MCF 10A (cell line): ENCODE results near the gene FURIN. TPM values are rescaled to one million over a fixed set of nuclear protein-coding genes. Genes with fewer than 3 reads are reported as not detected.

Source experiments
- BruUV-seq: library from RNA; stranded (reverse); fragments of 400-500 nt; replicated peaks from 2 replicates; lab custom pipeline; 2021; lab: Mats Ljungman, UMichigan
- CTCF ChIA-PET: fragments of 300-600 bp; sonication (Branson Sonifier 250); formaldehyde crosslinking; extraction: SDS; loops from one replicate; lab custom pipeline; 2021; ENCODE audit warnings: antibody characterized with exemption, inconsistent platforms; lab: Yijun Ruan, JAX
- POLR2A ChIA-PET: fragments of 300-600, 350-650 bp; sonication (Branson Sonifier 250); formaldehyde crosslinking; extraction: SDS; loops from one replicate; lab custom pipeline; 2020; ENCODE audit warnings: antibody characterized with exemption, inconsistent platforms; lab: Yijun Ruan, JAX
- DNase-seq: peaks from one replicate; pipeline ENCODE4 v3.0.0-alpha.2; 2018; ENCODE audit not compliant: unreplicated experiment
- H3K27ac Mint-ChIP-seq: one replicate; pipeline ENCODE4 v1.8.0; 2022; ENCODE audit warnings: mild to moderate bottlenecking, low read depth, mixed read lengths; ENCODE audit not compliant: unreplicated experiment
- H3K27me3 Mint-ChIP-seq: one replicate; pipeline ENCODE4 v1.8.0; 2022; ENCODE audit warnings: mixed read lengths; ENCODE audit not compliant: insufficient read depth, unreplicated experiment
- H3K36me3 Mint-ChIP-seq: one replicate; pipeline ENCODE4 v1.8.0; 2022; ENCODE audit warnings: mild to moderate bottlenecking, moderate library complexity, mixed read lengths; ENCODE audit not compliant: insufficient read depth, unreplicated experiment
- H3K4me1 Mint-ChIP-seq: one replicate; pipeline ENCODE4 v1.8.0; 2022; ENCODE audit warnings: mixed read lengths; ENCODE audit not compliant: insufficient read depth, unreplicated experiment
- H3K4me3 Mint-ChIP-seq: one replicate; pipeline ENCODE4 v1.8.0; 2022; ENCODE audit warnings: mild to moderate bottlenecking, moderate library complexity, mixed read lengths; ENCODE audit not compliant: unreplicated experiment
- H3K9me3 Mint-ChIP-seq: one replicate; pipeline ENCODE4 v1.8.0; 2022; ENCODE audit warnings: mixed read lengths; ENCODE audit not compliant: unreplicated experiment
- intact Hi-C: fragments of 100-400 bp; cut with micrococcal nuclease; formaldehyde crosslinking; loops from 2 replicates; pipeline ENCODE4 v1.14.1; 2022
- total RNA-seq: library from RNA; stranded (reverse); gene quantifications from 2 replicates; pipeline ENCODE4 v1.2.3, GENCODE V29; 2022
- TF ChIP-seq, protein P1 (sequence below): fragments of 200-600 bp; IDR thresholded peaks from one replicate; pipeline ENCODE4 v1.8.0; 2022; ENCODE audit warnings: antibody characterized with exemption, mild to moderate bottlenecking; ENCODE audit not compliant: unreplicated experiment

FURIN gene
- total RNA-seq, 1 experiment from 2014 or later: 48.8 TPM

DNA sequence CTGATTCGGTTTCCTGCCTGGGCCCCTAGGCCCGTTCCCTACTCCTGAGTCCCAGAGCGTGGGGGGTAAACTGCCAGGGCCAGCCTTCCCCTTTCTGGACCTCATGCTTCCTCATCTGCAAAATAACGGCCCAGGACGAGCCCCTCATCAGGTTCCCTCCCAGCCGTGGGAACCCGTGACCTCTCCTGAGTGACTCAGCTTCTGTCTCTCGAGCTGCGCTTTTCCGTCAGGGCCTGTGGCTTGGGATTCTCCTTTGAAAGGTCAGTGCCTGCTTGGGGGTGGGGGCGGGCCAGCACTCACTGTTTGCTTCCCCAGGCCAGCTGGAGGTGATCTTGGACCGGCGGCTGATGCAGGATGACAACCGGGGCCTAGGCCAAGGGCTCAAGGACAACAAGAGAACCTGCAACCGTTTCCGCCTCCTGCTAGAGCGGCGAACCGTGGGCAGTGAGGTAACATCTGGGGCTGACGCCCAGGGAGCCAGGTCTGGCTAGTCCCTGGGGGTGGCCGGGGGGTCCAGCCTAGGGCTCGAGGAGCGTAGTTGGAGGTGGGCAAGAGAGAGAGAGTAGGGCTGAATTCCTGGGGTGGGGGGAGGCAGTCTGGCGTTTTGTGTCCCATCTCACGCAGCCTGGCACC is 47.5 kb downstream of the FURIN start:
- H3K27ac Mint-ChIP-seq: no peak overlapping the region

DNA sequence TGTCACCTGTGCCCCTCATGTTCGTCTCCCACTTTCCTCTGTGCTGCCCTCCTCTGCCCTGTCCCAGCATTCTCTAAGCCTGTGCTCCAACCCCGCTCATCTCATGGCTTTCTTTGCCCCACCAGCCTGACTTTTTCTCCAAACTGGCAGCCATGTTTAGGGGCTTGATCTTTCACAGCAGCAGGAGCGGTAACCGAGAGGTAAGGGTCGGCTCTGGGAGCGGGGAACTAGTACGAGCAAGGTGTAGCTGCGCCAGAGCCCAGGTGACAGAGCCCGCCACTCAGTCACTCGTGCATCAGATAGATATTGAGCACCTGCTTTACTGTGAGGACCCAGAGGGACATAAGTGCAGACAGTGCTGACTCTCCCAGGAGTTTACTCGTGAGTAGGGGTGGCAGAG is 48.1 kb downstream of the FURIN start:
- CTCF ChIA-PET: interaction anchor here (0.8 to 1.2 kb wide), 2 partner anchors 15 to 32 kb away, joined by 4 read pairs; no protein-coding TSS in a partner anchor
- POLR2A ChIA-PET: no interaction called here
- DNase-seq: no peak
- H3K9me3 Mint-ChIP-seq: no peaks in the 10 kb centered on the region
- no peaks in the 10 kb centered on the region for H3K27me3 Mint-ChIP-seq
- H3K36me3 Mint-ChIP-seq: peaks cover 41% of the 10 kb centered on the region
- BruUV-seq: no TSS peak
- H3K27ac Mint-ChIP-seq: no peak overlapping the region
- no peak overlapping the region for H3K4me3 Mint-ChIP-seq
- TF ChIP-seq, protein P1, sequence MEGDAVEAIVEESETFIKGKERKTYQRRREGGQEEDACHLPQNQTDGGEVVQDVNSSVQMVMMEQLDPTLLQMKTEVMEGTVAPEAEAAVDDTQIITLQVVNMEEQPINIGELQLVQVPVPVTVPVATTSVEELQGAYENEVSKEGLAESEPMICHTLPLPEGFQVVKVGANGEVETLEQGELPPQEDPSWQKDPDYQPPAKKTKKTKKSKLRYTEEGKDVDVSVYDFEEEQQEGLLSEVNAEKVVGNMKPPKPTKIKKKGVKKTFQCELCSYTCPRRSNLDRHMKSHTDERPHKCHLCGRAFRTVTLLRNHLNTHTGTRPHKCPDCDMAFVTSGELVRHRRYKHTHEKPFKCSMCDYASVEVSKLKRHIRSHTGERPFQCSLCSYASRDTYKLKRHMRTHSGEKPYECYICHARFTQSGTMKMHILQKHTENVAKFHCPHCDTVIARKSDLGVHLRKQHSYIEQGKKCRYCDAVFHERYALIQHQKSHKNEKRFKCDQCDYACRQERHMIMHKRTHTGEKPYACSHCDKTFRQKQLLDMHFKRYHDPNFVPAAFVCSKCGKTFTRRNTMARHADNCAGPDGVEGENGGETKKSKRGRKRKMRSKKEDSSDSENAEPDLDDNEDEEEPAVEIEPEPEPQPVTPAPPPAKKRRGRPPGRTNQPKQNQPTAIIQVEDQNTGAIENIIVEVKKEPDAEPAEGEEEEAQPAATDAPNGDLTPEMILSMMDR: no peak
- intact Hi-C loops: no loop called here
- H3K4me1 Mint-ChIP-seq: no peaks in the 10 kb centered on the region

More for the DNA sequence above, 47.5 kb downstream of the FURIN start:
- DNase-seq: no peak
- TF ChIP-seq, protein P1: no peak
- no peaks in the 10 kb centered on the region for H3K27me3 Mint-ChIP-seq
- H3K9me3 Mint-ChIP-seq: no peaks in the 10 kb centered on the region
- intact Hi-C loops: no loop called here
- no peak overlapping the region for H3K4me3 Mint-ChIP-seq
- ChIA-PET POLR2A (no interaction called here), CTCF (interaction anchor here (0.8 to 1.2 kb wide), 2 partner anchors 16 to 33 kb away, joined by 4 read pairs; no protein-coding TSS in a partner anchor)
- H3K36me3 Mint-ChIP-seq: peaks cover 39% of the 10 kb centered on the region
- no TSS peak for BruUV-seq
- H3K4me1 Mint-ChIP-seq: no peaks in the 10 kb centered on the region

DNA sequence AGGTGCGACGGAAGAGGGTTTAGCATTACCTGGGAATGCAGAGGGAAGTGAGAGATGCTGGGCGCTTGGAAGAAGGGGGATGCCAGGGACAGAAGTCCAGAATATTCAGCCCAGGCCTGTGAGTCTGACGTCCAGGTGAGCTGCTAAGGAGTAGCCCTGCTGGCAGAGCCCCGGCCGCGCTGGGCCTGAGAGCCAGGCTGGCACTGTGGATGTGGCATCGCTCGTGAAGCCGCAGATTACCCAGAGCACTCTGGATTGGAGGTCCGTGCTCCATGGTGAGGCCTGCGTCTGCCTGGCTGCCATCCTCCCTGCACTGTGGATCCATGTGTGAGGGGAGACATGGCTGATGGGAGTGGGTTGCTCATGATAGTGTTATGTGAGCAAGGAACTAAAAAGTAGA is 49.2 kb downstream of the FURIN start:
- Mint-ChIP-seq H3K27me3 (no peaks in the 10 kb centered on the region), H3K4me1 (no peaks in the 10 kb centered on the region), H3K36me3 (peaks cover 44% of the 10 kb centered on the region), H3K9me3 (no peaks in the 10 kb centered on the region), H3K4me3 (no peak overlapping the region), H3K27ac (no peak overlapping the region)
- intact Hi-C loops: no loop called here
- TF ChIP-seq, protein P1: no peak
- DNase-seq: no peak
- POLR2A ChIA-PET: interaction anchor here (1.9 kb wide), 1 partner anchor 12 kb away, joined by 6 read pairs; no protein-coding TSS in a partner anchor
- CTCF ChIA-PET: interaction anchor here (0.6 kb wide), 1 partner anchor 16 kb away, joined by 3 read pairs; no protein-coding TSS in a partner anchor
- BruUV-seq: no TSS peak

DNA sequence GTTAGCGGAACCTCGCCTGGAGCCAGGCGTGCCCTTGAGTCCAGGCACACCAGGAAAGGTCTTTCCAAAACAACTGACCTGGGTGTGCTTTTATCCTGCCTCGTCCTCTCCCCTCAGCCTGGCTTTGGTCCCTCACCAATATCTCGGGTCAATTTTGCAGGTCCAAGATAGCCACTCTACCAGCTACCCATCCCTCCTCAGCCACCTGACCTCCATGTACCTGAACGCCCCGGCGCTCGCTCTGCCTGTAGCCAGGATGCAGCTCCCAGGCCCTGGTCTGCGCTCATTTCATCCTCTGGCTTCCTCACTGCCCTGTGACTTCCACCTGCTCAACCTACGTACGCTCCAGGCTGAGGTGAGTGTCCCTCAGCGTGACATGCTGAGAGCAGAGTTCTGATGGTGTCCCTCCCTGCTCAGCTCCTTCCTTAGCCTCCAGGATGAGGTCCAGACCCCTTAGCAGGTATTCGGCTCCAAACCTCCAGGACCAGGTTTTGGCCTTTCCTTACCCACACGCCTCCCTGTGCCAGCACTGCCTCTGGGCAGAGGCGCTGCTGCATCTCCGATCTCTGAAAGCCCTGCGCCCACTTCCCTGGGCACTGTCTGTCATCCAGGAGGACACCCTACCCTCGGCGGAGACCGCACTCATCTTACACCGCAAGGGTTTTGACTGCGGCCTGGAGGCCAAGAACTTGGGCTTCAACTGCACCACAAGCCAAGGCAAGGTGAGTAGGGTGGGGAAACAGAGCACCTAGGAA is 49.8 kb downstream of the FURIN start:
- H3K4me1 Mint-ChIP-seq: no peaks in the 10 kb centered on the region
- no TSS peak for BruUV-seq
- intact Hi-C loops: no loop called here
- no peak overlapping the region for H3K27ac Mint-ChIP-seq
- H3K36me3 Mint-ChIP-seq: peaks cover 47% of the 10 kb centered on the region
- H3K9me3 Mint-ChIP-seq: no peaks in the 10 kb centered on the region
- no peak for DNase-seq
- TF ChIP-seq, protein P1: no peak
- POLR2A ChIA-PET: interaction anchor here (1.0 to 1.9 kb wide), 2 partner anchors 11 to 14 kb away, joined by 3 to 6 read pairs; partner anchors contain the start of gene HDDC3
- CTCF ChIA-PET: interaction anchor here (0.6 to 1.2 kb wide), 2 partner anchors 12 to 15 kb away, joined by 3 to 4 read pairs; no protein-coding TSS in a partner anchor
- no peak overlapping the region for H3K4me3 Mint-ChIP-seq
- H3K27me3 Mint-ChIP-seq: no peaks in the 10 kb centered on the region
